22Rv1 (cell line): ENCODE results near the gene ERMP1.

ENCODE experiments used
- H3K27ac ChIP-seq: fragments of 450-650 bp; 2 replicates; pipeline ENCODE4 v1.5.1; 2017
- ZFX ChIP-seq: fragments of 450-650 bp; IDR thresholded peaks from 2 replicates; pipeline ENCODE4 v1.6.1; 2017; ENCODE audit warnings: antibody characterized with exemption, borderline replicate concordance
- TF ChIP-seq, protein P1 (sequence below): fragments of 450-650 bp; IDR thresholded peaks from 2 replicates; pipeline ENCODE4 v1.5.1; 2017; ENCODE audit warnings: mild to moderate bottlenecking

ERMP1 gene

DNA sequence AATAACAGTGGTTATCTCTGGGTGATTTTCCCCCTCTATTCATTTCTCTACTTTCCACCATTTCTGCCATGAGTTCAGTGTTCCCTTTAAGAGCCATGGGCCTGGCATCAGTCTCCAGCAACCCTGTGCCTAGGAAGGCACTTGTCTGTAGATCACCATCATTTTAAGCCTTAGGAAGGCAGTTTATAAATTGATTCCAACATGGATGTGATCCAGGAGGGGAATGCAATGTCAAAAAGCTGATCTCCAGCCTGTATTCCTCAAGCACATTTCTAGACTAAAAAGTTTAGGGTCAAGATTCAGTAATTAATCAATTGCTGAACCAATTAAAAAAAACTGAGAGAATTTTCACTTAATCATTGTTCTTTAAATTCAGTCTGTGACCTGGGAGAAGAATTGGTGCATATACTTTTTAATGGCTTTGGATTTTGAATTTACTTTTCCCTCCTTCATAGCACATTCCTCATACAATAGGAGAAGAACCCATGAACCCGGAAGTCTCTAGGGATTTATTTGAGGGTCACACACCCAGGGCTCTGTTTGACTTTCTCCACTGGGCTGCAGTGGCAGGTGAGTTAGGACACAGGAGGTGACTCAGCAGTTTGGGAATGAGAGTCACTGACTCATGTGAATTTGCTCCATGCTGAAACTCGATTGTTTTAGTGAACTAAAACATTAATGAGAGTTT lies 6.1 kb upstream of the ERMP1 start:
- no peak overlapping the region for H3K27ac ChIP-seq
- TF ChIP-seq, protein P1, sequence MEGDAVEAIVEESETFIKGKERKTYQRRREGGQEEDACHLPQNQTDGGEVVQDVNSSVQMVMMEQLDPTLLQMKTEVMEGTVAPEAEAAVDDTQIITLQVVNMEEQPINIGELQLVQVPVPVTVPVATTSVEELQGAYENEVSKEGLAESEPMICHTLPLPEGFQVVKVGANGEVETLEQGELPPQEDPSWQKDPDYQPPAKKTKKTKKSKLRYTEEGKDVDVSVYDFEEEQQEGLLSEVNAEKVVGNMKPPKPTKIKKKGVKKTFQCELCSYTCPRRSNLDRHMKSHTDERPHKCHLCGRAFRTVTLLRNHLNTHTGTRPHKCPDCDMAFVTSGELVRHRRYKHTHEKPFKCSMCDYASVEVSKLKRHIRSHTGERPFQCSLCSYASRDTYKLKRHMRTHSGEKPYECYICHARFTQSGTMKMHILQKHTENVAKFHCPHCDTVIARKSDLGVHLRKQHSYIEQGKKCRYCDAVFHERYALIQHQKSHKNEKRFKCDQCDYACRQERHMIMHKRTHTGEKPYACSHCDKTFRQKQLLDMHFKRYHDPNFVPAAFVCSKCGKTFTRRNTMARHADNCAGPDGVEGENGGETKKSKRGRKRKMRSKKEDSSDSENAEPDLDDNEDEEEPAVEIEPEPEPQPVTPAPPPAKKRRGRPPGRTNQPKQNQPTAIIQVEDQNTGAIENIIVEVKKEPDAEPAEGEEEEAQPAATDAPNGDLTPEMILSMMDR, result no peak
- TF ChIP-seq ZFX, result no peak

DNA sequence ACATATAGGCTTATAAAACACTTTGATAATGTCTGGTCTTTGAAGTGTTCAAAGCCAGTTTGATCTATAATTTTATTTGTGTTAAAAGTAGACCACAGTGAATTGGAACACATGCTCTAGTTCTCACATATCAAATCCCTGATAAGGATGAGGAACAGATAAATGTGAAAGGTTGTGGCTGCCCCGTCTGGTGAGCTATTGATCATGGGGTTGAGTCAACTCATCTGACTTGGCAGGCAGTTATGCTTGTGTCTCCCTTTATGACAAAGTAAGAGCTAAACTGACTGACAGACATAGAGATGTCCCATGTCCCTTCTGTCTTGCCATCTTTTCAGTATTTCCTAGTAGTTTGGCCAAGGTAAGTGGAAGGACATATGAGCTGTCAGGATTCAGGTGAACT lies 2.9 kb upstream of the ERMP1 start:
- H3K27ac ChIP-seq, result no peak overlapping the region
- TF ChIP-seq, protein P1, result no peak
- no peak for TF ChIP-seq ZFX

DNA sequence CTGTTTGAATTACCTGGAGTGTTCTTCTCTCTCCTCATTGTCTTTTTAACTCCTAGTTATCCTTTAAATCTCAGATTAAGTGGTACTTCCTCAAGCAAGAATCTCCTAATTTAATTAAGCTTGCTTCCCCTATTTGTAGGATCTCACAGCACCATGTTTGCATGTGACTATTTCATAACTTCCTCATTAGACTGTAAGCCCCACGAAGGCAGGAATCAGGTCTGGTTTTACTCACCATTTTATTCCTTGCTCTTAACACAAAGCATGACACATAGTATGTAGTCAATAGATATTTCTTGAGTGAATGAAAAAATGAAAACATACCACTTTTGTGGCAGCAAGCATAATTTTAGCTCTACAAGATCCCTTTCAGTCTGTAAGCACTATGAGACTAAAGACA lies 1.3 kb upstream of the ERMP1 start:
- H3K27ac ChIP-seq, result no peak overlapping the region
- TF ChIP-seq, protein P1, result no peak
- no peak for TF ChIP-seq ZFX

DNA sequence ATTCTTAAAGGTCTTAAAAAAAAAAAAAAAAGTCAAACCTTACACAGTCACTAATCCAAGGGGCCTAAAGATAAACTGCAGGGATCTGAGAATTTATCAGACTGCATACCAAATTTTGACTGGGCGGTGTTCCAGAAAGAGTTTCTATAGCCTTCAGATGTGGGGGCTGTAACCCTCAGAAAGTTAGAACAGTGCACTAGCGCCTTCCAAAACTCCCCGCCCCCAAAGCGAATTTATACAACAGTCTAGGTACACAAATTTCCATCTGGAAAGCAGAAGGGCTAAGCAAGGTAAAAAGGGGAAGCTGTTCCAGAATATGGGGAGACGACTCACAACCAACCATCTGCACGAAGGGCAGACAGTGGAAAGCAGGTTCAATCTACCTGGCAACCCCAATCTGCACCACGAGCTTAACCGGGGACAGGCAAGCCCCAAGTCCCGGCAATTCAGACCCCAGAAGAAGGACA lies 813 bp downstream of the ERMP1 start:
- TF ChIP-seq ZFX, result no peak
- TF ChIP-seq, protein P1, result no peak
- H3K27ac ChIP-seq, result no peak overlapping the region

DNA sequence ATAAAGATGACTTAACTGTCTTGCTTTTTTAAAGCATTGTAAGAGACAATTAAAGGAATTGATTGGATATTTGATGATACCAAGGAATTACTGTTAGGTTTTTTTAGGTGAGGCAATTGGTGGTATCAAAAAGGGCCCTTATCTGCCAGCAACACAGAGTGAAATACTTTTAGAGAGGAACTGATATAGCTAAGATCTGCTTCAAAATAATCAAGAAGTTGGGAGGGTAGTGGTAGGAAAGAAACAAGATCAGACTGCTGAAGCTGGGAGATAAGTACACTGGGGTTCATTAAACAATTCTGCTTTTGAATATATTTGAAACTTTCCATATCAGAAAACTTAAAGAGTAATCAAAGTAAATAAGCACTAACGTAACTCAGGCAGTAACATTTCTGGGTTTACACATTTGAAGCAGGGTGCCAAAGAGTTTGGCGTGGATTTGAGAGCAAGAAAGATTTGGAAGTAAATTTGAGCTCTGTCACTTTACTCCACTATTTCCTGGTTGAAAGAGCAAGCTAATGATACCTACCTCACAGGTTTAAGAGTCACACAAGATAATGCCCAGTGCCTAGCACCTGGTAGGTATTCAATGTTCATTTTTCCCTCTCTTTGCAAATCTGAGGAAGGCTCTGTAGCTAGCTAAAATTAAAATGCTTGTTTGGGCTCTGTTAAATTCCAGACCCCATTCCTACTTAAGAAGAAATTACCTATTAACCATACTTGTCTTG lies 6.9 kb downstream of the ERMP1 start:
- no peak for TF ChIP-seq ZFX
- TF ChIP-seq, protein P1, result no peak
- H3K27ac ChIP-seq, result no peak overlapping the region

DNA sequence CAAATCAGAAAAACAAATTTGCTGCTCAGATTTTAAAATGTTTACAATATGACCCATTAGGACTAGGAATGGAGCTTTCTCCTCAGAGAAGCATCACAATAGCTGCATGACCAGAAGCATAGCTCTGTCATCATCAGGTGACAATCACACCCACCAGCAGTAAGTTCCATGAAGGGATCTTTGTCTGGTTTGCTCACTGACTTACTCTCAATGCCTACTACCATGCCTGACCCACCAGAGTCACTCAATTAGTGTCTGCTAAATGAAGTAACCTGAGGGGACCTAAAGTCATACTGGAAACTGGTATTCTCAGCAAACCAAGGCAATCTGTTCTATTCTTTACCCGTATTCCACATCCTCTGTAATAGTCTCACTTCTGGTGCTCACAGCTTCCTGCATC lies 7.7 kb downstream of the ERMP1 start:
- TF ChIP-seq, protein P1, result no peak
- no peak for TF ChIP-seq ZFX
- no peak overlapping the region for H3K27ac ChIP-seq

DNA sequence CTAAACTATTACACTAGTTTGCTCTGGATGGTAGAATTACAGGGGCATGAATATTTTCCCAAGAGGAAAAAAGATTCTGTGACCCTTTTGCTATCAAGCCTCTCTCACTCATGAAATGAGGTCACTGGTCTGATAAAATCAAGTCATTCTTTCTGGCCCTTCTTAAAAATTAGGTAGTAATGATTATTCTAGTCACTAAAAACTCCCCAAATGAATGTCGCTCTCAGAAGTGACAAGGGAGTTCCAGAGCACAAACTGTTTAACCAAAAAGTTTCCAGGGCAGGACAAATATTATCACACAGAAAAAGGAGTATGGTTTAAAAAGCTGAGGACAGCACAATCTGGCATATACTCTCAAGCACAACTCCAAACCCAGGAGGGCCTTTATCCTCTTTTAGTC lies 12.5 kb downstream of the ERMP1 start:
- no peak overlapping the region for H3K27ac ChIP-seq
- no peak for TF ChIP-seq ZFX
- TF ChIP-seq, protein P1, result no peak
